ENCODE results near the gene RIC8A.
"Not testable (repeated sequence)": the region's sequence is repeated elsewhere in the genome, so short reads cannot be mapped to it uniquely, and the experiment has no call there.

The RIC8A gene

GRCh38 chr11:220641-221215 lies 13.2 kb downstream of the RIC8A start:
- DNase-seq: not testable (repeated sequence)

GRCh38 chr11:221539-221938 lies 14.0 kb downstream of the RIC8A start:
- DNase-seq: no peak

- DNase-seq: no peak
Measured at GRCh38 chr11:221998-222789, 14.7 kb downstream of the RIC8A start.

GRCh38 chr11:223026-223789 lies 15.7 kb downstream of the RIC8A start:
- DNase-seq: no peak

GRCh38 chr11:223884-224283 lies 16.4 kb downstream of the RIC8A start:
- DNase-seq: no peak

GRCh38 chr11:224424-224823 lies 16.9 kb downstream of the RIC8A start:
- DNase-seq: no peak

- no peak for DNase-seq
Measured at GRCh38 chr11:225734-226453, 18.4 kb downstream of the RIC8A start.

GRCh38 chr11:227824-228379 lies 20.4 kb downstream of the RIC8A start:
- no peak for DNase-seq

GRCh38 chr11:230431-230830 lies 22.9 kb downstream of the RIC8A start:
- no peak for DNase-seq

GRCh38 chr11:232783-233565 lies 25.5 kb downstream of the RIC8A start:
- no peak for DNase-seq

- no peak for DNase-seq
Measured at GRCh38 chr11:235180-235579, 27.7 kb downstream of the RIC8A start.

GRCh38 chr11:235609-235996 lies 28.1 kb downstream of the RIC8A start:
- DNase-seq: peak in 1 of 2 donors; percentile 59

- peak; percentile 56 to 64 for DNase-seq
Measured at GRCh38 chr11:235997-236773, 28.7 kb downstream of the RIC8A start, which contains the start of gene SIRT3. Gene SIRT3, minus strand, starts transcription at chr11:236342. Its CDS starts 14 bp downstream, at chr11:236328.

- peak; percentile 88 to 89 for DNase-seq
Measured at GRCh38 chr11:236774-237767, 29.6 kb downstream of the RIC8A start, which contains the start of gene PSMD13. Gene PSMD13, plus strand, starts transcription at chr11:236976. Its CDS starts 74 bp downstream, at chr11:237050.

GRCh38 chr11:238346-238745 lies 30.8 kb downstream of the RIC8A start:
- not testable (repeated sequence) for DNase-seq

GRCh38 chr11:240315-240714 lies 32.8 kb downstream of the RIC8A start:
- no peak for DNase-seq

- DNase-seq: no peak
Measured at GRCh38 chr11:241634-242033, 34.1 kb downstream of the RIC8A start.

- DNase-seq: no peak
Measured at GRCh38 chr11:244376-244775, 36.9 kb downstream of the RIC8A start.

GRCh38 chr11:249062-249461 lies 41.6 kb downstream of the RIC8A start:
- no peak for DNase-seq

GRCh38 chr11:250274-250673 lies 42.8 kb downstream of the RIC8A start:
- DNase-seq: no peak

Data from stimulated activated CD4-positive, alpha-beta T cell treated with anti-CD3 and anti-CD28 coated beads, Interleukin-2, amount 100 ng/mL, for 48 hours (primary cell).